GM23248 (cell line): ENCODE data around the gene ARHGAP44.

ENCODE experiments used
- EZH2 ChIP-seq: fragments of 200-600 bp; sonication (generic); IDR thresholded peaks from 2 replicates; pipeline ENCODE4 v1.6.1; 2018; ENCODE audit warnings: antibody characterized with exemption, mild to moderate bottlenecking; ENCODE audit not compliant: insufficient read depth, poor library complexity, severe bottlenecking
- EZH2phosphoT487 ChIP-seq: fragments of 200-600 bp; sonication (generic); IDR thresholded peaks from 2 replicates; pipeline ENCODE4 v1.6.1; 2018; ENCODE audit warnings: antibody characterized with exemption, moderate library complexity, mild to moderate bottlenecking, low read depth; ENCODE audit not compliant: insufficient read depth

- TF ChIP-seq EZH2 (no peak), EZH2phosphoT487 (no peak)
Observed at GRCh38 chr17:12990041-12990808, 200.9 kb downstream of the ARHGAP44 start.
